ENCODE data around the gene PSEN1.

The PSEN1 gene

DNA sequence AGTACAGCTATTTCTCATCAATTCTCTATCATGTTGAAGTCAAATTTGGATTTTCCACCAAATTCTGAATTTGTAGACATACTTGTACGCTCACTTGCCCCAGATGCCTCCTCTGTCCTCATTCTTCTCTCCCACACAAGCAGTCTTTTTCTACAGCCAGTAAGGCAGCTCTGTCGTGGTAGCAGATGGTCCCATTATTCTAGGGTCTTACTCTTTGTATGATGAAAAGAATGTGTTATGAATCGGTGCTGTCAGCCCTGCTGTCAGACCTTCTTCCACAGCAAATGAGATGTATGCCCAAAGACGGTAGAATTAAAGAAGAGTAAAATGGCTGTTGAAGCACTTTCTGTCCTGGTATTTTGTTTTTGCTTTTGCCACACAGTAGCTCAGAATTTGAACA, 83.8 kb downstream of the PSEN1 start:
- DNase-seq (ENCODE audit: low read depth) = no peak

DNA sequence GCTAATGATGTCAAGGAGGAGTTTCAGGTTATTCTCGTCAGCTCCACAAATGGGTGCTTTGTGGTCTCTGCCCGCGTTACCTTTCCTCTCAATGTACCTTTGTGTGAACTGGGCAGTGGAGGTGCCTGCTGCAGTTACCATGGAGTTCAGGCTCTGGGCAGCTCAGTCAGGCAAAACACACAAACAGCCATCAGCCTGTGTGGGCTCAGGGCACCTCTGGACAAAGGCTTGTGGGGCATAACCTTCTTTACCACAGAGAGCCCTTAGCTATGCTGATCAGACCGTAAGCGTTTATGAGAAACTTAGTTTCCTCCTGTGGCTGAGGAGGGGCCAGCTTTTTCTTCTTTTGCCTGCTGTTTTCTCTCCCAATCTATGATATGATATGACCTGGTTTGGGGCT, 84.3 kb downstream of the PSEN1 start:
- no peak for DNase-seq (ENCODE audit: low read depth)

DNA sequence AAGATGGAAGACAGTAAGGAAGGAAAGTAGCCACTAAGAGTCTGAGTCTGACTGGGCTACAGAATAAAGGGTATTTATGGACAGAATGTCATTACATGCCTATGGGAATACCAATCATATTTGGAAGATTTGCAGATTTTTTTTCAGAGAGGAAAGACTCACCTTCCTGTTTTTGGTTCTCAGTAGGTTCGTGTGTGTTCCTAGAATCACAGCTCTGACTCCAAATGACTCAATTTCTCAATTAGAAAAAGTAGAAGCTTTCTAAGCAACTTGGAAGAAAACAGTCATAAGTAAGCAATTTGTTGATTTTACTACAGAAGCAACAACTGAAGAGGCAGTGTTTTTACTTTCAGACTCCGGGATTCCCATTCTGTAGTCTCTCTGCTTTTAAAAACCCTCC, 85.6 kb downstream of the PSEN1 start:
- no peak for DNase-seq (ENCODE audit: low read depth)

DNA sequence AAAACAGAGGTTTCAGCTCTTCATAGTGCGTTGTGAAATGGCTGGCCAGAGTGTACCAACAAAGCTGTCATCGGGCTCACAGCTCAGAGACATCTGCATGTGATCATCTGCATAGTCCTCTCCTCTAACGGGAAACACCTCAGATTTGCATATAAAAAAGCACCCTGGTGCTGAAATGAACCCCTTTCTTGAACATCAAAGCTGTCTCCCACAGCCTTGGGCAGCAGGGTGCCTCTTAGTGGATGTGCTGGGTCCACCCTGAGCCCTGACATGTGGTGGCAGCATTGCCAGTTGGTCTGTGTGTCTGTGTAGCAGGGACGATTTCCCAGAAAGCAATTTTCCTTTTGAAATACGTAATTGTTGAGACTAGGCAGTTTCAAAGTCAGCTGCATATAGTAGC, 86.7 kb downstream of the PSEN1 start:
- DNase-seq (ENCODE audit: low read depth) = no peak

DNA sequence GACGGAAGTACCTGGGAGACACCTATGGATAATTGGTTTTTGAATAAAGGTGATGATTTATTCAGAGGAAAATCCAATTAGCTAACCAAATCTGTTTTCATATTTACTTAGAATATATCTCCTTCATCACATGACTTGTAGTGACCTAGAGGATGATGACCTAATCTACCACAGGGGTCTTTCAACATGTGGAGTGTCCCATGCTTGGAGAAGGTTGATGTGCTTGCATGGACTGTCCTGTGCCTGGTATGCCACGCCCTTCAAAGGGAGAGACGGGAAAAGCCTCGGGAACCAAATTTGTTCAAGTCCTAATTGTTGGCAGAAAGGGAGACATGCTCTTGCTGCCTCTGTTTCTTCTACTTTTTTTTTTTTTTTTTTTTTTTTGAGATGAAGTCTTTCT, 89.2 kb downstream of the PSEN1 start:
- DNase-seq (ENCODE audit: low read depth) = no peak

DNA sequence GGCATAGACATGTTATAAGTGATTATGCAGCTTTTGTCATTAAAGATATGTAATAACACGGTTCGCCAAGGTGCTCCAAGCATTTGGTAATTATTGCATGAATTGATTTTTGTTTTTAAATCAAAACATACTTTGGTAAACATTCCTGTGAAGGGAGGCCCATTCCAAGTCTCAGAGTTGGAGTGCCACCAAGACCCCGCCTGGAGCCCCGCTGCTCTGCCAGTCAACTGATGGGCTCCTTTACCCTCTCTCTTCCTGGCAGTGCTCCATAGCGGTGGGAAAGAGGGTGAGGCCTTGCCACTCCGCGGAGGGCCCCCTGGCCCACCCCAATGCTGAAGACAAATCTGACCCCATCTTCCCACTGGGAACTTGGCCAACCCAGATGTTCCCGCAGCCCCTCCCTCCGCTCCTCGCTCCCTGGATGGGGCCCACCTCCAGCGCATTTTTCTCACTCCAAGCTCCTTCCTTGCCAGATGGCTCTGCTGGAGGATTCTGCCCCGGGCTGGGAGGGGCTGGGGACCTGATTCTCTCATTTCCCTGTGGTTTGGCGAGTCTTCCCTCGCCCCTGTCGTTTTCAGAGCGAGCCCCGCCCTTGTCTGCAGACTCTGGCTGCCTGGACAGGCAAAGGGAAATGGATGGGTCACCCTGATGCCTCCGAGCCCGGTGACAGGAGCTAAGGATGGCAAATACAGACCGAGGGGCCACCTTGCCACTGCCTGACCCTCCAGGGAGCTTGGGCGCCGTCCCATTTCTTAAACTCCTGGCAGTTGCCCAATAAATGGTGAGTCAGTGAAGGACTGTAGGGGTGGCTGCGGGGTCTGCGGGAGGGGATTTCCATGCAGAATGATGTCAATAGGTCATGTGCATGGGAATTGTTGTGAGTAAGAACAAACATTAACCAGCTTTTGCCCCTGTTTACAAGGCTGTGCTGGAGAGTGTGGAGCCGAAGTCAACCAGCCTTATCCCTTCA, 91.8 kb downstream of the PSEN1 start:
- no peak for DNase-seq (ENCODE audit: low read depth)

DNA sequence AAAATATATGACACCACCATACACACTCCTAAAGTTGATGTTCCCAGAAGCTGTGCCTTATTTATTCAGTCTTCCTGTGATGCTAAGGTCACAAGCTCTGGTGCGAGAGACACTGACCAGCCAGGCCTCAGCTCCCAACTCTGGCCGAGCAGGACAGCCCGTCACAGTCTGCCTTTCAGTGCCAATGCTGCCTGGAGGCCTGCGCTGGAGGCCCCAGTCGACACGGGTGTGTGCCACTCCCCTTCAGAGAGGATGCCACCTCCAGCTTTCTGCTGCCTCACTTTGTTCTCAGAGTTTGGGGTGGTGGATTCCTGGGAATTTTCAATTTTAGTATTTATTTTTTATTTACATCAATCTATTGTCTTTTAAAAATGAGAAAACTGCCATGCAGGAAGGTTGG, 93.7 kb downstream of the PSEN1 start:
- no peak for DNase-seq (ENCODE audit: low read depth)

DNA sequence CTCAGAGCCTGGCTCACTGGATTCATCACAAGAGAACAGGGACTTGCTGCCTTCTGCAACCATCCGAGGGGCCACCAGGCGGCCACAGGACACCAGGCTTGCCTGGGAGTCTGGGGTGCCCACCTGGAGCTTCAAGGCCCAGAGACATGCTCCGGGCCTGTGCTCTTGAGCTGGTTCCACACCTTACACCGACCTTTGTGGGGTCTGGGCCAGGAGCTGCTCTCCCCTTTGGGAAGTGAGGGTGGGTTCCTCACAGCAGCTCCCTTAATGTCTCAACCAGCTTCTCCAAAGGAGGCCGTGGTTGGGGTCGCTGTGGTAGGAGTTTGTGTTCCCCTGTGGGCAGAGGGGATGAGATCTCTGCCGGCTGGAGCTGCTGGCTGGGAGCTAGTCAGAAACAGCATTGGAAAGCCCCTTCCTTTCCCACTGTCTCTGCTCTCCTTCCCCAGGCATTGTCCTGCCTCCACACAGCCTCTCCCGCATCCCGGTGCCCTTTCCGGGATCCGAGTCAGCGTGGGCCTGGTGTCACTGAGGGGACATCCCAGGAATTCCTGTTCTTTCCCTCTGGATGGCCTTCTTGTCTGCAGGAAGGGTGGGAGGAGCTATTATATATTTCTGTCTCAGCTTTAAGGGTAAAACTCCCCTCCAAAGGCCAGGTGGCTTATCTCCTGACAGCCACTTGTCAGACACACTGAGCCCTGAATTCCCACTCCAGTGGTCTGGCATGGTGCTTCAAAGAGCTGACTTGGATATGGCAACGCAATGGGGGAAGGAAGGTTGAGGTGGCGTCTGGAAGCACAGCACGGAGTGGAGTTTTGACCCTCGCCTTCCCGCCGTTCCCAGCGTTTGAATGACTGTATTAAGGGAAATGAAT, 95.9 kb downstream of the PSEN1 start:
- no peak for DNase-seq (ENCODE audit: low read depth)

DNA sequence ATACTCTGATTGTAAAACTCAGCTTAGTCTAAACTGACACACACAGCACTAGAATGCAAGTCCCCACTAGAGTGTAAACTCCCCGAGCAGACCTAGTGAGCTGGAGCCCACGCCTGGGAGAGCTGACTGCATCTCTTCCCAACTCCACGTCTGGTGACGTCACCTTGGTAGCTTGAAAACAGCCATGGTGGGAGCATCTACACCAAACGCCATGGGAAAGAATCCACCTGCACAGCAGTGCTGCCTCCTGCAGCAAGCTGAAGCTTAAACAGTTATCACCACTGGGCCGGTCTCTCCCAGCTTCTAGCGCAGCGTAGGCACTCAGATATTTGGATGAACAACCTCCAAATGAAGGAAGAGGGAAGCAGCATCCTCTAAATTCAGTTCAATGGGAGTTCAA, 96.7 kb downstream of the PSEN1 start:
- DNase-seq (ENCODE audit: low read depth) = no peak

DNA sequence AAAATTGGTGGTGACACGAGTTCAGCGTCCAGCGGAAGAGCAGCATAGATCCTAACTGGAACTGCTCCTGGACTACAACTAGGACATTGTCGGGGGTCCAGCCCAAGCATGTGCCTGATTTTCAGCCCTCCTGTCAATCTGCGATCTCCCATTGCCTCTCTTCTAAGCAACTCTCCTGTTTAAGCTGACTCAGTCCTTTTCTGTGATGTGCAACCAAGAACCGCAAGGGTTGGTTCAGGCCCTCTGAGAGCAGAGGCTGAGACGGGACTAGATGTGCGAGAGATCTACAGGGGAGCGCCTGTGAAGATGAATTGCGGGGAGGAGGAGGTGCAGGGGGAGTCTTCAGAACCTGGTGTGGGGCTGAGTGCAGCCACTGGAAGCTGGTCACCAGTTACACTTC, 97.3 kb downstream of the PSEN1 start:
- no peak for DNase-seq (ENCODE audit: low read depth)

DNA sequence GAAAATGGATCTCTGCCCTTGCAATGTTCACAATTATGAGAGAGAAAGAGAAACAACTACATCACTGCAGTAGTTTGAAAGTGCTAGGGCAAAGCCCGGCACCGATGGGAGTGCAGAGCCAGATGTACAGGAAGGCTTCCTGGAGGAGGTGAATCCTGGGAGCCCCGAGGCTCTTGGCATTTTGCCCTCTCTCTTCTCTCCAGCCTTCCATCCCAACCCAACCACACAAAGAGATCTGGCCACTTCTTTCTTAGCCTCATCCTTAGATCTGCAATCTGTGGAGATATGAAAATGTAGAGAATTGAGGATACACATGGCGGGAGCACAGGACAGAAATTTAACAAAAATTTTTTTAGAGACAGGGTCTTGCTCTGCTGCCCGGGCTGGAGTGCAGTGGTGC, 97.7 kb downstream of the PSEN1 start:
- DNase-seq (ENCODE audit: low read depth) = no peak

DNA sequence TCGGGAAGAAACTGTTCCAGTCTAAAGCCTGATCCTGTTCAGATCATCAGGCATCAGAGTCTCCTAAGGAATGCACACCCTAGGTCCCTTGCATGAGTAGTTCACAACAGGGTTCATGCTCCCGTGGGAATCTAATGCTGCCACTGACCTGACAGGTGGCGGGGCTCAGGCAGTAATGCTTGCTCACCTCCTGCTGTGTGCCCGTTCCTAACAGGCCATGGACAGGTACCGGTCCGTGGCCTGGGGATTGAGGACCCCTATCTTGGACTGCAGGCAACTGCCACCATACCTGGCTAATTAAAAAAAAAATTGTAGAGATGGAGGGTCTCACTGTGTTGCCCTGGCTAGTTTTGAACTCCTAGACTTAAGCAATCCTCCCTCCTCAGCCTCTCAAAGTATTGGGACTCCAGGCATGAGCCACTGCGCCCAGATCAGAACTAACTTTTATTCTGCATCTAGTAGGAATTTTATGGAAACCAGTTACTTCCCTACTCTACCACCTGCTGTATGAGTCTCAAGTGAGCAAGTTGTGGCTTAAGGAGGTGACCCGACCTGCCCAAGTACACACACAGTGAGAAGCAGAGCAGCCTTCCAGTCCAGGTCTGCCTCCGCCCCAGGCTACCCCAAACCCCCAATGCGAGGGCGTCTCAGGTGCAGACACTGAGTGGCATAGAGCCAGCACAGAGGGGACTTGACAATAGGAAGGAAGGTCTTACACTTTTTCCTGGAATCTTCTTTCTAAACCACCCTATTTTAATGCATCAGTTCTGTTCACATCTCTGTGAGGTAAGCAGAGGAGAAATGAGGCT, 98.5 kb downstream of the PSEN1 start:
- no peak for DNase-seq (ENCODE audit: low read depth)

DNA sequence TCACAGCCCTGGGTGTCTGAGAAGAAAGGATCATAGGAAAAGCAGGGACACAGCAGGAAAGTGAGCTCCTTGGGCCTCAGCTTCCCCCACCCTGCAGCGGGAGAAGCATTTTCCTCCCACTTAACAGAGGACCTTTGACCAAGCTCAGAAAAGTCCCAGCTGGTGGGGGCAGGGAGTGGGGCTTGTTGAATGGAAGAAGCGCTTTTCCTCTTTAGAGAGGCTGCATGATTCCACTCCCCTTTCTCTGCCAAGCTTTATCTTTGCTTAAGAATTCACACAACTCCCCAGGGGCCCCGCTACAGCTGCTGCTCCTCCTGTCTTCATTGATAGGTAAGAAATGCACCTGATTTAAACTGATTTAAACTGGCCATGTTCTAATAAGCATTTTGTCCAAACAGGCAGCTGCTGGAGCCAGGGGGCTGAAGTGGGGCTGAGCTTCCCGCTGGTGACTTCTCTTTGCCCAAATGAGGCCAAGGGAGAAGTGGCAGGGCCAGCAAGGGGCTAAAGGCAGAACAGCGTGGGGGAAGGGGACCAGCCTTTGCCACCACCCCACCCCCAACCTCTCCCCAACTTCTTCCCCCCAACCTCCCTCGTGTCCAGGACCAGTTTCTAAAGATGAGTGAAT, 99.3 kb downstream of the PSEN1 start:
- no peak for DNase-seq (ENCODE audit: low read depth)

DNA sequence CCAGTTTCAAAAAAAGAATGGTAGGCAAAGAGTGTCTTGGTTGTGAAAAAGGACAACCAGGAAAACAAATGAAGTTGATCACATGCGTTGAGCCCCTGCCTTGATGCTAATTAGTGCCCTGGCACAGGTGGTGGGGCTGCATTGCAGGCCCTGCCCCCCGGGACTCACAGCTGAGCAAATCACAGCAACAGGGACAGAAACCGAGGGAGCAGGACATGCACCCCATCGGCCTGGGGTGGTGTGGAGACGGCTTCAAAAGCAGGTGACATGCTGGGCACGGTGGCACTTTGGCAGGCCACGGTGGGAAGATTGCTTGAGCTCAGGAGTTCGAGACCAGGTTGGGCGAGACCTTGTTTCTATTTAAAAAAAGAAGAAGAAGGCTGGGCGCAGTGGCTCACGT, 99.8 kb downstream of the PSEN1 start:
- no peak for DNase-seq (ENCODE audit: low read depth)

DNA sequence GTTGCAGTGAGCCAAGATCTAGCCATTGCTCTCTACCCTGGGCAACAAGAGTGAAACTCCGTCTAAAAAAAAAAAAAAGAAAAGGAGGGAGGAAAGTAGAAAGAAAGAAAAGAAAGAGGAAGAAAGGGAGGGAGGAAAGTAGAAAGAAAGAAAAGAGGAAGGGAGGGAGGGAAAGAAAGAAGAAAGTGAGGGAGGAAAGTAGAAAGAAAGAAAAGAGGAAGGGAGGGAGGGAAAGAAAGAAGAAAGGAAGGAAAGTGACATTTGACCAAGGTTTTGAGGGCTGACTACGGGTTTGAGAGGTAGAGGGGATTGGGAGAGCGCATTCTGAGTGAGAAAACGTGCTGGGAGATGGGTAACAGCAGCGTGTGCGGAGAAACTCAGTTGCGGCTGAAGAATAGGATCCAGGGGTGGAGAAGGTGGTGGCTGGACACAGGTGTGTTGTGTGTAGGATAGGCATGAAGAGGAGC, 100.5 kb downstream of the PSEN1 start:
- no peak for DNase-seq (ENCODE audit: low read depth)

DNA sequence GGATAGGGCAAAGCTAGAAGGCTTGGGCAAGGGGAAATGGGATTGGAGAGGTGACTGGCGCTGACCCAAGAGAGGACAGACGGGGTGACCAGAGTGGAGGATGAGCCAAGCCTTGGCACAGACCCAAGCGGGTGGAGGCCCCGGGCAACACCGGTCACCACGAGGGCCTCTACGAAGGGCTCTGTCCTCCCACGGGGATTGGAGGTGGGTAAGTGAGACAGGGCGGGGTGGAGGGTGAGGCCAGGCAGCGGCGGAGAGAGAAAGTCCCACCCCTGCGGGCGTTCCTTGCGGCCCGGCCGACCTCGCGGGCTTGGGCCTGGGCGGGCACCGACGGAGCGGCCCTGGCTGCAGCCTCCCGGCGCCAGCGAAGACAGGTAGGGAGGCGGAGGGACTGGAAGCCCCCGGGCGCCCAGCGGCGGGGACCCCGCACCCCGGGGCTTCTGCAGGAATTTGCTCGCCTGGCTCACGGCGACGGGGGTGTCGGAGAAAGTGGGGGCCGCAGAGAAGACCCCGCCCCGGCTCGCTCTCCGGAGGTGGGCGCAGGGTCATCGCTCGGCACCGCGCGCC, 101.0 kb downstream of the PSEN1 start, which contains the start of gene PAPLN:
Gene PAPLN (plus strand): TSS at position 288 of the 567 bp plus-strand sequence. CDS start 2,273 bp downstream, outside the sequence.
- no peak for DNase-seq (ENCODE audit: low read depth)

DNA sequence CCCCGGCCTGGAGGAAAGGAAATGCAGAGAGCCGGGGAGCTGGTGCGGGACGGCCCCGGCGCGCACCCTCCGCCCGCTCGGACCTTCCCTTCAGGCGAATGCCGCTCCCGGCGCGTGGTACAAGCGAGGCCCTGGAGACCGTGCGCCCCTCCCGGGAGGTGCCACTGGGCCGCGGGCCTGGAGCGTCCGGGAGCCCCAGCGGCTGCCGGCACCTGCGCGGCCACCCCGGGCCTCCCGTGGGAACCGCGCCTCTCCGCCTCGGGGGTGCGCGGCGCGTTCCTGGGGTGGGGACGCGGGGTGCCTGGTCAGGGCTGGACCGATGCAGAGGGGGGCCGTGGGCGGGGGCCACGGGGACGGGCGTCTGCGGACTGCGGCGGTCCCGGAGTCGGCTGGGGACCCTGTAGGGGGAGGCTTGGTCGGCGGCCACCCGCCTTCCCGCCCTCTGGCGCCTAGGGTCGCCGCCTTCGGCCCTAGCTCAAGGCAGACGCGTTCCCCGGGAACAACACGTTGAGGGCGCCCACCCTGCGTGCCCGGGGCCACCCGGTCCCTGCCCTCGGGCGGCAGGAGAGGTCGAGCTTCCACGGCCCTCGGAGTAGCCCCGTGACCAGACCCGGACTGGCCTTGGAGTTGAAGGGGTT, 101.6 kb downstream of the PSEN1 start:
- DNase-seq (ENCODE audit: low read depth) = no peak

DNA sequence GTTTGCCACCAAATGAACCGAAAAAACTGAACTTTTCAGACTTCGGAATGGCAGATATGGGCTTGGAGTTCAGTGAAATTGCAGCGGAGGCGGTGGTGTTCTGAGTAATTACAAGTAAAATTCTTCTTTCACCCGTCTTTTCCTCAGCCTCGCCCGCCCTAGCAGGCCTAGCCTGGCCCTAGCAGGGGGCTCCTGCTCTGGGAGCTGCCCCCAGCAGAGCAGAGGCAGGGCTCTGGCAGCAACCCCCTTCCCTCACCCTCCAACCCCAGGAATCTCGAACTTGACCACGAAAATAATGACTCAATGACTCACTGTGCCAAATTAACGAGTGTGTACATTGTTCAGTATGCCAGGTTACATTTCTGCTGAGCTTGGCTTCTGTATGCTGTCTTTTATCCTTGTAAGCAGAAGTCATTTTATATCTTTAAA, 102.1 kb downstream of the PSEN1 start:
- no peak for DNase-seq (ENCODE audit: low read depth)

DNA sequence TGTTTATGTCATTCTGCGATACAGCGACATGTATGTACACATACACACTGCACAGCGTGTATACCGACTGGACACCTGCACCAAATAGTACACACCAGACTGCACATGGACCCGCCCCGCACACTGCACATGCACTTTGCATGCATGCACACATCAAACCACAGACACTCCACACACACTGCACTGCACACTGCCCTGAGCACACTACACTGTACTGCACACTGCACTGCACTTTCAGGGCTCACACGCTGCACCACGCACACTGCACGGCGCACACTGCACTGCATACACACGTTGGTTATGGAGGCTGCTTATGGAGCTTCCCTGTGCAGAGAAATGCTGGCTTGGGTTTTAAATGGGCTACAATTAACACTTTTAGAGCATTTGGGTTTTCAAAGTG, 102.6 kb downstream of the PSEN1 start:
- no peak for DNase-seq (ENCODE audit: low read depth)

Measured in T follicular helper cell (primary cell).